NCI-H345 treated with DMSO at 0.1 percent for 48 hours (cell line): ENCODE measurements around the gene DOCK4.

Experiments used
- DNase-seq: peaks from one replicate; lab custom pipeline; 2025; ENCODE audit not compliant: unreplicated experiment; lab: John Stamatoyannopoulos, UW

The DOCK4 gene

DNA sequence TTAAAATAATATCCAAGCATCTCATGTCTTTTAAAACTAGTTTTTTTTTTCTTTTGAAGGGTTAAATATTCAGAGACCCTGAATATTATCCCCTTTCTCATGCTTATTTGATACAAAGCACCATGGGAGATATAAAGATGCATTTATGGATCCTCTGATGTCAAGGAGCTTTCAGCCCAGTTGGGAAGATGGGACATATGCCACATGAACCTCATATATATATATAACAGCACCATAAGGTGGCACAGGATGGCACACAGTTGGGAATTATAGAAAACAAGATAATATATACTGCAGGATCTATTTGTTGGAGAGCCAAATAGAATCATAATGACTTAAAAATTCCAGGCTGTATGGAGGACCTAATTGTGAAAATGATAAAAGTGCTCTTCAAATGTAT lies 458.5 kb downstream of the DOCK4 start:
- DNase-seq, result no peak

DNA sequence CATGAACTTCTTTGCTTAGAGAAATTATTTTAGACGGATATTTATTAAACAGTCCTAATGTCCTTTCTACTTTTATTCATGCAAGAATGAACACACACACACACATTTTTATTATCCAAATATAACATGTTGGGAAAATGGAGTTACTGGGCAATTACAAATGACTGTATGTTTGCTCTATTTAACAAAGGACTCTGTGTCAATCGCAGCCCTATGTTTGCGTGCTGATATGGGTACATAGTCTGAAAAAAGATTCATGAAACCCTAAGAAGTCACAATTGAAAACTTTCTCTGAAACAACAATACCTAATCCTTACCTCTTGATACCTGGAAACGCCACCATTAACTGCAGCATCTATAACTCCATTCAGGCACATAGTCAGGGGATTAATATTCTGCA lies 459.2 kb downstream of the DOCK4 start:
- no peak for DNase-seq

DNA sequence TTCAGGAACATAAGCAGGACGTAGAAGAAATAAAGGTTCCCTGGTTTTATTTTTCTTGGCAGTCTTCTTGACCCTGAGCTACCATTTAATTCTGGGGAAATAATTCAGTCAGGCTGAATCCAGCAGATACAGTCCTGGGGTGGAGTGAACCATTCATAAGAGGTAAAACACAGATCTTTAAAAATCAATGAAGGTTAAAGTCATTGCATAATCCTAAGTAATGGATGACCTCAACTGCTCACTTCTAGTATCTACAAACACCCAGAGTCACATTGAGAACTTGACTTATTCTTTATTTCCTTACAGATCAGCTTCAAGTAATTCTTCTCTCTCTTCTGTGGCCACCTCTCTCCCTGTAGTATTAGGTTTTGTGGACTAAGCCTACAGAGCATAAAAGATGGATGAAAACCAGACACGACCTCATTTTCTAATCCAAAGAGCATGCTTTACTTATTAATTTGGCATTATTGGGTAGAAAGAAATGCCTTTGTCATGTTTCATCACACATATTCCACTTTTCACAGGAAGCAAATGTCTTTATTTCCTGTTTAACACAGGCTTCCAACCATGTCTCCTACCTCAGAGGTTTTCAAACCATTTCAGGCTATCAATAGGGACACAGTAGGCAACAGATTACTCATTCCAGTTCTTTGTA lies 461.6 kb downstream of the DOCK4 start:
- no peak for DNase-seq

DNA sequence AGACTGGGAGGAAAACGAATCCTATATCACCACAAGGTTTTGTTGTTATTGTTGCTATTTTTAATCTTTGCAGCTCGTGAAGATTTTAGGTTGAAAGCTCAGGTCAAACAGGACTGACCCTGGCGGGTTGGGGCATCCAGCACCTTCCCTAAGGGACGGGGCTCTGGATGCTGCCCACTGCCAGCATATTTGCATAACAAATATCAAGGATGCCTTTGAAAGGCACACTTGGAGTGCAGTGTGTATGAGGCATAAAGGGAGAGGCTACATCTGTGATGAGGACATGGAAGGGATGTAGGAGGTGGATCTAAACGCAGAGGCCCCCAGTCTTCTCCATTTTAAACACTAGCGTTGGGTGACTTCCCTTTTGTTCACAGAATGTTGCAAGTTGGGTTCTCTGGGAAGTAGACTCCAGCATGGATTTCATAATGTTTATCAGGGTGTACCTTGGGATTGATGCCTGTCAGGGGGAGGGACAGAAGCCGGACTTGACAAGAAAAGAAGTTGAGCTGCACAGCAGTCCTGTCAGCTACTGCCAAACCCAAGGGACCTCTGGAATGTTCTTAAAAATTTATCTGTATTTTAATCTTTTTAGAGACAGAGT lies 462.9 kb downstream of the DOCK4 start:
- DNase-seq, result no peak

DNA sequence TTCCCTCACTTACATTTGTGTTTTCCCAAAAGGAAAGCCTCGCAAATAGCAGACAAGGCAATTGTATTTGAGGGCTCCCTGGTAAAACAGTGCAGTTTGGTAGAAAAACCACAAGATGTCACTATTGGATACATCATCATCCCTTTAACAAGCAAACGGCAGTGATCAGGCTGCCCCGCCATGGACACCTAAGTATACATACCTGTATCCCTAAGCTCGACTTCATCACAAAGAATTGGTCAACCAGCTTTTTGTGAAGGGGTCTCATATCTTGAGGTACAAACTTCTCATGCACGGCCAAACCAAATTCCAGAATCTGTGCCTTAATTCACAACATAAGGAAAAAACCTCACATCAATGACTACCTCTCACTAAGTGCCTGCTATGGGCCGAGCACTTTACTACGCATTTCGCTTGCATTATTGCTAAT lies 464.4 kb downstream of the DOCK4 start:
- peak; percentile 49 for DNase-seq

DNA sequence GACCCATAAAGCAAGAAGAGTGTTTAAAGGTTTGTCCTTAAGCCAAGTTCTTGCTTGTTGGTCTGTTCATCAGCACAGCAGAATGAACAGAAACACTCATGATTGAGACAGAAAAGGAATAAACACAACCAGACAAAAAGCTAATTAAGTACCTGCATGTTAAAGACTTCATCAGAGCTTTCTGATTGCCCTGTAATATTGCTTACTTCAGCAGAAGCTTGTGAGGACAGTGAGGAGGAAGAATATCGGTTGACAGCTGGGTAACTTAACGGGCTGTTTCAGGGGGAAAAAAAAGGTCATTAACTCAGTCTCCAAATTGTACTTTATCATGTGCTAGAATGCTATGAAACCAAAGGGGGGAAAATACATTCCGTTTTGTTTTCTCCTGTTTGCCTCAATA lies 465.3 kb downstream of the DOCK4 start:
- DNase-seq, result no peak

DNA sequence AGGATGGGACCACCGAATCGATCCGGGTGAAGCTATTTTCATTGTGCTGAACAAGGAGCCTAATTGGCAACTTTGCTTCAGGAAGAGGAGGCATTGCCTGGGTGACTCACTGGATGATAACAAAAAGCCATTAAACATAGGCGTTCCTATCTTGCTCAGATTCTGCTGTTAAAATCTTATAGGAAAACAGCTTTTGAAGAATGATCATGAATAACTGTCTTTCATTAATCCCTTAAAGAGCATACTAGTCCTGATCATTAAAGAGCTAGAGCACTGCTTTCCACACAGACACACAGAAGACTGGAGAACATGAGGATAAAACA lies 469.7 kb downstream of the DOCK4 start:
- DNase-seq, result no peak

DNA sequence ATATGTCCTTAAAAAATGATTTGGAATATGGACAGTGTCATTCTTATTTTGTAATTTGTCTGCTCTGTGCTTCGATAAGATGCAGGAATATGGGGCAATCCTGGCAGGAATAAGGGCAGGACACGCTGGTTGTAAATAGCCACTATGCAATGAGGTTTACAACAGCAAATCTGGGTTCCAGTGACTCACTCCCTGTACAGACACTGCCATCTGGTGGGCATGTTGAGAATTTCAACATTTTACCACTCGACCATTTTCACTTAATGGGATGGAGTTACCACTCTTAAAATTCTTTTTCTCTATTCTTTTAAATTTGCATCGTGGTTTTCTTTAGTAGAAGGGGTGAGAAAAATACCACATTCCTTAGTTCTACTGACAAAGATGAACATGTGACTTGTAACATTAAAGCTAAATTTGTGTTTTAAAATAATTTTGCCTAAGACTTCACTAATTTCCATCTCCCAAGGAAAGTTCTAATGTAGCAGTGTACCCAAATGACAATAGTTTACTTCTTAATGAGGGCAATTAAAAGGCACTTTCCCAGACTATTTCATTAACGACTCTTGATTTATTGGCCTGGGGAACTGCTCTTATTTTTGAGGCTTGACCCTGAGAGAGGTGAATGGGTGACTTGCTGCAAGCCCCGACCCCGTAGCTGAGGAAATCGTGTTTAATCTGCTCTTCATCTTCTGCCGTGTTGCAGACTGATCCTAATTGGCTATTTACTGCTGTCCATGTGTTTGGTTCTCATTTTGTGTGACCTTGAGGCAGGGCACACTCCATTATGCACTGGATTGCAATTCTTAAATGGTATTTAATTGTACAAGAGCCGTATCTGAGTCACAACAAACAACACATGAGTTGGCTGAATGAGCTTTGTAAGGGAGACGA lies 470.3 kb downstream of the DOCK4 start:
- peak; percentile 61 for DNase-seq

DNA sequence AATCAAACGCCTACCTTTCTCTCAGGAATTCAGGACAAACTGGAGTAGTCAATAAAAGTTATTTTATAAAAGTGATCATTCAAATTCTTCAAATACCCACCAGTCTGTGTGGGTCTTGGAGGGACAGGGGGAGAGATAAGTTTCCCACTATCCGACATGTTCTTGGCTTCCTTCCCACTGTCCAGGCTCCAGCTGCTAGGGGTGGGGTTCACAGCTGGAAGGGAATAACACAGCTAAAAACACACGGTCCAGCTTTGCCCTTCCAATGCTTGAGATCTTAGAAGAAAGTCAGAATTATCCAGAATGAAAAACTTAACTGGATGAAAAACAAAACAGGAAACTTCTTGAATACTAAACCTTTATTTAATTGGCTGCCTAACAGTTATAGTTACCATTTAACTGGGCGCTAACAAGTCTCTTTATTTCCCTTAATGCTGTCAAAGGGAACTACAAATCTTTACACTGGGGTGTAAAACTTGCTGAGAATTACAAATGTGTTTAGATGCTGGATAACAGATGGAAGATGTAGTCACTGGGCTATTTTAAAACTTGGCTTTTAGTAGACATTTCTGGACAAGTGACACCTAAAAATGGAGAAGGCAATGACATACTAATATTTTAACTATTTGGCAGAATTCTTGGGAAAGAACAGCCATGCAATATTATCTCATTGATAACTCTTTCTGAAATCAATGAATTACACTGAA lies 471.1 kb downstream of the DOCK4 start:
- no peak for DNase-seq

DNA sequence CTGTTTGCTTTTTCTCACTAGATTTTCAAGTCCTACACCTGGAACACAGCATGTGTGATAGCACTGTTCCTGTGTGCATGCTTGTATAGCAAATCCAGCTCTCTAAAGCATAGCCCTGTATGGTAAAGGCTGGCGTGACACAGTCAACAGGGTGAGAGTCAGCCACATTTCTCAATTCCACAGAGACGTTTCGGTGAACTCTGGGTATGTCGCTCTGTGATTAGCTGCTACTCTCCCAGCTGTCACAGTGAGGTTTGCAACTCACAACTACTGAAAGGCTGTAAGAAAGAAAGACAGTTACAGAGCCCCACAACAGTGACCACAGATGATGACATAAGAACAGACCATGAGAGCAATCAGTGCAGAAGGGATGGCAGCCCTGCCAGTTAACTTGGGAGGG lies 473.3 kb downstream of the DOCK4 start:
- DNase-seq, result no peak

DNA sequence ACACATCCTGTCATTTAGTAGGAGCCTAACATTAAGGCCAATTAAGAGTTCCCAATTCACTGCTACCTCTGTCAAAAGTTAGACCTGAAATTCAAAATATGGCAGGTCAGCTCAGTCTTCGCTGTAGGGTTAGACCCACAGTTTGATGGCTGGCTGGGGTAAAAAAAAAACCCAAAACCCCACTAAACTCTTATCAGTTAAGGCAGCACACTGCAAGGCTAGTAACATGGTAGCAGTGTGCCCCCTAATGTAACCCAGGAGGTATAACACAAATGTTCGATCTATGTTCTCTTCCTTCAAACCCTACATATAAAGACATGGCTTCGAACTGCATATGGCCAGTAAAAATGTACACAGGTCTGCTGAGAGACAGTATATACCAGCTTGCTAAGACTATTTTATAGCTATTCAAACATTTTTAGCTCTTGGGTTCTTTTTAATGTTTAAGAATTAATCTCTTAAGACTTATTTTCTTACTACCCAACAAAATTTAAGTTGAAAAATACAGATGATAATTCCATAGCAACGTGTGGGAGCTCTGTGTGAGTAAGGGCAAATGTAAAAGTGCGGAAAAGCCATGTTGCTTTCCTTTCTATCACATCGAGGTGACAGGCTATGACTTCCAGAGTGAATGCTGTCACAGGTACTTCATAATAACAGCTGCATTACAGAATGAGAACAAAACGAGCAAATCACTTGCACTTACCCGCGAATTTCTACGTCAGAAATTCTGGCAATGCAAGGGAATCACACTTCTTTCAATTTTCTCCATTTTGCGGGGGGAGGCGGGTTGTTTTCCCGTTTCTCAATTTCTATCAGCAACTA lies 475.5 kb downstream of the DOCK4 start:
- no peak for DNase-seq

DNA sequence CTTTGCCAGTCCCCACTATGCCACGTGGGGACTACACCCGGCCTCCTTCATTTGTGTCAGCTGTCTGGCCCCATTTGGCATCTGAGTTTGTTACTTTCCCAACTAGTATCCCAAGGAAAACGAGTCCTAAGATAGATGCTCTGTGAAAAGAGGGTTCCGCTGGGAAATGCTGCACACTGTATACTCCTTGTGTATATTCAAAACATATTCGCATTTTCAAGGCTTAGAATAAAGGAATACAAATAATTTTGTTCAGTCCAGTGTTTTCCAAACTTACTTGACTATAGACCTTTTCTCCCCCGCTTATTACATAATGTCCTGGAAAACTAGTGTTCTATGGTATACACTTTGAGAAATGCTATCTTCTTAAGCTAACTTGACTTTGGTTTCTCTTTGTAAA lies 476.1 kb downstream of the DOCK4 start:
- DNase-seq, result no peak

DNA sequence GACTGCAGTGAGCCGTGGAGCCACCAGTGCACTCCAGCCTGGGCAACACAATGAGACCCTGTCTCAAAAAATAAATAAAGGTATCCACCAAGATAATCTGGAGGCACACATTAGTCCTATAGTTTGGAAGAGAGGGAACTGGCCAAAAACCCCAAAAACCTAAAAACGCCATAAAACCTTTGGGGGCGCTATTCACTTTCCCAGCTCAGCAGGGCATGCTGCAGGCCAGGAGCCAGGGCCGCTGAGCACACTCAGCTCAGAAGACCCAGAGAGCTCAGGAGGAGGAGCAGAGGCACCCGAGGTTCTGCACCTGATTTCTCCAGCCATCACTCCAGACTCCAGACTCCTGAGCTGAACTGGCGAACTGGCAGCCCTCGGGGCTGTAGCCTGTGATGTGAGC lies 476.7 kb downstream of the DOCK4 start:
- no peak for DNase-seq

DNA sequence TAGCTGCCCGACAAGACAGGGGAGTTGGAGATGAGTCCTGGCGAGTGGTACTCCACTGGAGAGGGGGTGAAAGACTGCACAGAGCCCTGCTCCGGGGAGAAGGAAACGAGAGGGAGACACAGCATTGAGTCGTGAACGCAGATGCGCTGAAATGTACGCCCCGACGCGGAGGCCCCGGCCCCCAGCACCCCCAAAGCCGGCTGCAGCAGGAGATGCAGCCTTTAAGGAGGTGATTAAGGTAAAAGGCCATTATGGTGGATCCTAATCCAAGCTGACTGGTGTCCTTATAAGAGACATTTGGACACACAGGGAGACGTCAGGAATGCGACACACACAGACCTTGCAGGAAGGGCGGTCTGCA lies 477.6 kb downstream of the DOCK4 start:
- no peak for DNase-seq

DNA sequence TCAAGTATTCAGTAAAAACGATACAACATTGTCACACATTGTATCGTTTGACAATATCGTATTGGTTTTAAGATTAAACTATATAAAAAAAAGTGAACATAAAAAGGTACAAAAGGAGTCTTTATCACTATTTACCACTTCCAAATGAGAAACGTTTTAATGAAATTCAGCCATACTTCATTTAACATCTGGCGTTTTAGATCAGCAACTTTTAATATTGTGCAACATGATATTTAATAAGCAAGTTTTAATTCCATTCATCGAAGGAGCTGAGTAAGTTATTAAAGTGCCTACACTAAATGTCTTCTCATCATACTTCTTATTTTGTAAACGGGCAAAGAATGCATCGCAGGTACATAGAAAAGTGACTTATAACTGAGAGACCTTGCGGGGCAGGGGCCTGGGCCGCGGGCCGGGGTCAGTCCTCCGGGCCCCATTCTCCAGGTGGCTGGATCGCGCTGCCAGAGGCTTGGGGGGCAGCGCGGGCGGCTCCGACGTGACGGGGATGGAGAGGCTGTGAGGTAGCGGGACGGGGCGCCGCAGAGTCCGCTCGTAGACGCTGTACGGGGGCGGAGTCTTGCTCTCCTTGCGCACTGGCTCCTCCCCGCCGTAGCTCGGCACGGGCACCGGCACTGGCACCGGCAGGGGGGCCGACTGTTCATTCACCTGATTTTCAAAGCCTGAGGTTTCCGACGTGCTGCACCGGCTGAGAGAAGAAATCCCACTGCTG lies 478.1 kb downstream of the DOCK4 start:
- no peak for DNase-seq

DNA sequence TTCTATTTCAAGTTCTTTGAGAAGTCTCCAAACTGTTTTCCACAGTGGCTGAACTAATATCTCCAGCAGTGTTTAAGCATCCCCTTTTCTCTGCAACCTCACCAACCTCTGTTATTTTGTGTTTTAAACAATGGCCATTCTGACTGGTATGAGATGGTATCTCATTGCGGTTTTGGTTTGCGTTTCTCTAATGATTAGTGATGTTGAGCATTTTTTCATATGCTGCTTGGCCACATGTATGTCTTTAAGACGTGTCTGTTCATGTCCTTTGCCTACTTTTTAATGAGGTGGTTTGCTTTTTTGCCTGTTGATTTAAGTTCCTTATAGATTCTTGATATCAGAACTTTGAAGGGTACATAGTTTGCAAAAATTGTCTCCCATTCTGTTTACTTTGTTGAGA lies 487.3 kb downstream of the DOCK4 start:
- no peak for DNase-seq

DNA sequence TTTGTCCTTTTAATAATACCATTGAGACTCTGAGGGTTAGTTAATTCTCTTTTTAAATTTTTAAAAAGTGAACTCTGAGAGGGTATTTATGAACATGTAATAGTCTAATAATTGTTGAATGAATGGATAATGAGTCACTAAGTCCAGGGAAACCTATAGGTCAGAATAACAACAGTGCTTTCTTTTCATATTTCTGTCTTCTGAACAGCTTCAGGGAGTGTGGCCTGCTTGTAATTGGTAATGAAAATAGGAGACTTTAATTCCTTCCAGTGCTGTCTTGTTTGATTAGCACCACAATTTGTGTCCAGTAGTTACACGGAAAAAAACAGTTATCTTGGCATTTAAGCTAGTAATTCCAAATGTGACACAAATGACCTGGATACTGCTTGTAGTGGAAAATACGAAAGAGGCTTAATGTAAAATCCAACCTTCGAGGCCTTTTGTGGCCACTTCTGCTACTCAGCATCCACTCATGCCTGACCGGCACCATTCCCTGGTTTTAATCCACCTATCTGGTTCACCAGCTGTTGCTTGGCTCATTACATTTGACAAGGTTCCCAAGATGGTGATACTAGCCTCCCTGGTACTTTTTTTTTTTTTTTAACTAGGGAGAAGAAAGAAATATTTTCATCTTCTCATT lies 494.7 kb downstream of the DOCK4 start:
- DNase-seq, result no peak

DNA sequence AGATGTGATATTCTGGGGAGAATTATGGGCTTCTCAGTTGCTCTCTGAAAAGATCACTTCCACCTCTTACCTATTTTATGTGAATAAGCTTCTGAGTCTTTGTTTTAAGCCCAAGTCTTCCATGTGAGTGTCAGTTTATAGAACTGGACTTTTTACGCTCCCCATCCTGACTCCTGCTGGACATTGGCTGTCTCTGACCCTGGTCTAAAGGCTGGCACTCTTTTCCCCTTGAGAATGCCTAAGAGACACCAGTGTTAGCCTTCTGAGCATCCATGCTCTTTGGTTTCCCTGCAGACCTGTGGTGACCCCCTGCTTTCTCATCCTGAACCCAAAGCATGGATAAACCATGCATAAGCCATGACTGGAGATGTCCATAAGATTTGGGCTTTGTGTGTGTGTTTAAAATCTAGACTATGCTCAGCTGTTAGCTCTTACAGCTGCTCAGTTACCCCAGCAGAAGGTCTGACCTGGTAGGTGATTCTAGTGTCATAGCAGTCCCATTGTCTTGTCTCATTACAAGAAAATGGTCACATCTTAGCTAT lies 495.3 kb downstream of the DOCK4 start:
- DNase-seq, result no peak

DNA sequence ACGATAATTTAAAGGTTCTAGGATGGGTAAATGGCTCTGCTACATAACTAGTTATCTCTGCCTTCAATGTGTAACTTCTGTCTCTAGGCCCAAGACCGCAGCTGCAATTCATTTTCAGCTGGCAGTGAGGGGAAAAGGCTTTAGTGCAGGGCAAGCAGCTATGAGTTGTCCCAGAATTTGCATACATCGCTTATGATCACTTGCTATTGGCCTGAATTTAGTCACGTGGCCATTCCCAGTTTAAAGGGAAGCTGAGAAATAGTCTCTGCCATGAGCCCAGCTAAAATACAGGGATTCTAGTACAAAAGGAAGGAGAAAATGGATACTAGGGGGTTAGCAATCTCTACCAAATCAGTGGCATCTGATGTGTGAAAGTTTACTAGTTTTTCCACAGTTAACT lies 498.1 kb downstream of the DOCK4 start:
- no peak for DNase-seq

DNA sequence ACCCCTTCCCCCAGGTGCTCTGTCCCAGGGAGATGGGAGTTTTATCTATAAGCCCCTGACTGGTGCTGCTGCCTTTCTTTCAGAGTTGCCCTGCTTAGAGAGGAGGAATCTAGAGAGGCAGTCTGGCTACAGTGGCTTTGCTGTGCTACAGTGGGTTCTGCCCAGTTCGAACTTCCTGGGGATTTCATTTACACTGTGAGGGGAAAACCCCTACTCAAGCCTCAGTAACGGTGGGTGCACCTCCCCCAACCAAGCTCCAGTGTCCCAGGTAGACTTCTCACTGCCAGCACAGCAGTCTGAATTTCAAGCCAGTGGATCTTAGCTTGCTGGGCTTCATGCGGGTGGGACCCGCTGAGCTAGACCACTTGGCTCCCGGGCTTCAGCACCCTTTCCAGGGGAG lies 500.4 kb downstream of the DOCK4 start:
- DNase-seq, result no peak
